GM18502 (cell line): ENCODE results near the gene PIK3R3.

ENCODE experiments used
- ATAC-seq: cut with Tn5 transposase; IDR thresholded peaks from one replicate; pipeline ENCODE4 v1.9.1; 2021; ENCODE audit warnings: mild to moderate bottlenecking; ENCODE audit not compliant: unreplicated experiment, poor library complexity

Gene PIK3R3

DNA sequence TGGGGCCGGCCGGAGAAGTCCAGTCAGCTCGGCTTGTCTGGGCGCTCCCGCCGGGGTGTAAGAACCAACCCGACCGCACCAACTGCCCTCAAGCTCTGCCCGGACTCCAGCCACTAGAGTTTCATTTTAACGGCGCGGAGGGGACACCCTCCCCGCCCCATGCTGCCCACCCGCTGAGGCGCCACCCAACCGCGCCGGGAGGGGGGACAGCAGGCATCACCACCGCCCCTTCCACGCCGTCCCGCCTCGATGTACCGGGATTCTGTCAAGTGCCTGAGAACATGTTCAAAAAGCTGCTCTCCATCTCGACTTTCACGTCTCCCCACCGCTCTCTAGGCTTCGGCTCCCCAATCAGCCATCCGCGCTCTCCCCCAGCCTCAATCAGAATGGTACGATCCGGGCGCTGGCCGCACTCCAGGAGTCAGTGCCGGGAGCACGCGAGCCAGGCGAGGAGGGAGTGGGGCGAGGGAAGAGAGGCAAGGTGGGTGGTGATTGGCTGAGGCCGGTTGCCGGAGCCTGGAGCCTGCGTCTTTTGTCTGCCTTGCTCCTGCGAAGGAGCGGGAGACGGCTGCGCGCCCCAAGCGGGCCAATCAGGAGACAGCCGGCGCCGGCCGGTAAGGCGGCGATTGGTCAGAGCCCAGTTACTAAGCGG, at the start of gene PIK3R3:
Gene PIK3R3, minus strand, starts transcription at position 101 of the 652 bp plus-strand sequence. CDS start 677 bp downstream, outside the sequence.
- peak; percentile 86 for ATAC-seq

DNA sequence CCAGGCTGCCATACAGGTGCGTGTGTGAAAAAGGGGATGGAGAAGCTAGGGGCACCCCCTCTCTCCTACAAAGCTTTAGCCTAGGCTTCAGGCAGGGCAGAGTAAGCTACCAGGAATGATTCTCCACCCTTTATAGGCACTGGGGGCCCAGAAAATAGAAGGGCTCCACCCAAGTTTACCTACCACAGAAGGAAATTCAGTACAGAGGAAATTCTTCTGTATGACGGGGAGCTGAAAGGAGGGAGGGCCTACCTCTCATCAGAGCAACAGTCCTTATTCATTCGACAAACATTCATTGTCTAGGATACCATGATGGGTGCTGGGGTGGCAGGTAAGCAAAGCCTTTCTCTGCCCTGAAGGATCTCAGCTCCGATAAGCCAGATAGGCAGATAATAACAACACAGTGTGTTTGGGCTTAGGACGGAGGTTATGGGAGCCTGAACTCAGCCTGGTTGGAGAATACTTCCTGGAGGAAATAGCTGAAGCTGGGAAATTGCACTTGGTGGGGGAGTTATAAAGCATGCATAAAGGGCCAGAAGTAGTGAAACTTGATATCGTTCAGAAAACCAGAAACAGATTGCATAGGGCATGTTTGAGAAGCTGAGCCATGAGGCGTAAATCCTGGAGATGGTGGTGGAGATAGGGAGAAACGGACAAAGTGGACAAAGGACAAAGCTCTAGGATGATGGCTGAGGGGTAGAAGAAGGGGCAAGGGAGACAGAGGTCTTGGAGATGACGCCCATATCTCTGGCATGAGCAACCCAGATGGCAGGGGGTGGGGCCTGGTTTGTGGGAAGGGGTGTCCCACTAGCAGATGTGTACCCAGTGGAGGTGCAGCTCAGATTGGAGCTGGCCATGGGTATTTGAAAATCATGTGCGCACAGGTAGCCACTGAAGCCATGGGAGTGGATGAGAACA, 49.2 kb upstream of the PIK3R3 start:
- ATAC-seq, result no peak

DNA sequence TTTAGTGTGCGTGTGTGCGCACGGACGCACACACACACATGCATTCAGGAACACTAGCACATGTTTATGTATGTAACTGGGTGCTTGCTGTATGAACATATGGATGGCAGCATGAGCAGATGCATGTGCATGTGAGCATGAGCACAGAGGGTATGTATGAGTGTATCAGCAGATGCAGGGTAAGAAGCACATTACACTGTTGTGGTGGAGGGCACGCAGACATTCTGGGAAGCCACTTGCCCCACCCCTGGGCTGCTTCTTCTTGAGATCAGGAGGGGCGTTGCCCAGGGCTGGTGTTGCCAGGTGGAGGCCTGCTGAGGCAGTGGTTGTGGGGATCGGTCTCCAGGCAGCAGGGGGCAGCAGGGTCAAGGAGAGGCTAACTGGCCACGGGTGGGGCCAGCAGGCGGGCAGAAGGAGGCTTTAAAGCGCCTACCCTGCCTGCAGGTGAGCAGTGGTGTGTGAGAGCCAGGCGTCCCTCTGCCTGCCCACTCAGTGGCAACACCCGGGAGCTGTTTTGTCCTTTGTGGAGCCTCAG, 47.7 kb upstream of the PIK3R3 start:
- no peak for ATAC-seq

DNA sequence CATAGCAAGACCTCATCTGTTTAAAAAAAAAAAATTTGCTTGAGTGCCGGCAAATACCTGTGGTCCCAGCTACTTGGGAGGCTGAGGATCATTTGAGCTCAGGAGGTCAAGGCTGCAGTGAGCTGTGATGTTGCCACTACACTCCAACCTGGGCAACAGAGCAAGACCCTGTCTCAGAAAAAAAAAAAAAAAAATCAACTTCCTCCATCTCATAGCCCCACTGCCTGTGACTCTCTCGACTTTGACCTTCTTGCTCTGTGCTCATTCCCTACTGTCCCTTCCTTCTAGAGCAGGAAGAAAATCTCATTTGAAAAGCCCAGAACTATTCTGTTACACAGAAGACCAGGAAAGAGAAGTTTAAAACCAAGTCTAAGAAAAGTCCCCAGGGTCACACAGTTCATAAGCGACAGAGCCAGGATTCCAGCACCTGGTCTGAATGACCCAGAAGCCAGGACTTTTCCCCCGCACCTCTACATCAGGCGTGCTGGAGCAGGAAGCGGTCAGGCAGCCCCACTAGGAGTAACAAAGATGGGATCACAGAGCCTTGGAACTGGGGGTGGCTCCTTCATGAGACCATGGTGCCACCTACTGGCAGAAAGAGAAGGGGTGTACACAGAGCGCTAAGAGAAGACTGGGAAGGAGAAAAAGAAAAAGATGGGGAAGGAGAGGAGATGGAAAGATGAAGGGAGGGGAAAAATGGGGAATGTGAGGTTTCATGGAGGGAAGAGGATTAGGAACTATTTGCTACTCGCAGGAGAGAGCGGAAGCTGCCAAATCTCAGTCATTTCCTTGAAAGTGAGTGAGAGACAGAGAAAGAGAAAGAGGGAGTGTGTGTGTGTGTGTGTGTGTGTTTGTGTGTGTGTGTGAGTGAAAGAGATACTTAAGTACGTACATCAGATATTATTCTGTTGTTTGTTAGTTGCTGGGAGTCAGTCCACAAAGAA, 47.0 kb upstream of the PIK3R3 start:
- peak; percentile 53 for ATAC-seq

- no peak for ATAC-seq
Measured at GRCh38 chr1:46176211-46176865, 43.9 kb upstream of the PIK3R3 start, which contains the start of gene P3R3URF. Gene P3R3URF, minus strand, starts transcription at chr1:46176488. Its CDS starts 17 bp downstream, at chr1:46176471.

- no peak for ATAC-seq
Measured at GRCh38 chr1:46175243-46175642, 42.8 kb upstream of the PIK3R3 start.

- no peak for ATAC-seq
Measured at GRCh38 chr1:46174448-46175231, 42.2 kb upstream of the PIK3R3 start, which contains the start of gene TSPAN1. Gene TSPAN1, plus strand, starts transcription at chr1:46175087. Its CDS starts 6,021 bp downstream, at chr1:46181108.

DNA sequence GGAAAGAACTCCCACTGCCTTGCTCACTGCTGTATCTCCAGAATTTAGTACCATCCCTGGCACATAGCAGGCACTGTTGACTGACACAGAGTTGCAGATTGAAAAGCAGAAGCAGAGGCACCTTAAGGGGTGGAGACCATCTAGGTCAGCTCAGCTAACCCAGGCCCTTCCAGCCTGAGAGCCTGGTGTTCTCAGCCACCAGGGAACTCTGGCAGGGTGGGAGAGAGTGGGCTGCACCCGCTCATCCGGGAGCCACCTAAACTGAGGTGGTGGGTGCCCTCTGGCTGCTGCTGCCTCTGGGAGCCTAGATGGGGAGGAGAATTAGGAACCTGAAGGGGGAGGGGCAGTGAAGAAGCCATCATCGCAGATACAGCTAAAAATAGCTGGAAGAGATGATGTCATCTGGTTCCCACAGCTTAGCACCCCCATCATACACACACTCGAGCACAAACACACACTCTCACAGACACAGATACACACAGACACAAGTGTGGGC, 41.0 kb upstream of the PIK3R3 start:
- no peak for ATAC-seq

GRCh38 chr1:46172321-46172720, 39.9 kb upstream of the PIK3R3 start:
- ATAC-seq, result no peak

GRCh38 chr1:46171871-46172270, 39.4 kb upstream of the PIK3R3 start:
- ATAC-seq, result no peak

- ATAC-seq, result no peak
Measured at GRCh38 chr1:46171351-46171750, 38.9 kb upstream of the PIK3R3 start.

DNA sequence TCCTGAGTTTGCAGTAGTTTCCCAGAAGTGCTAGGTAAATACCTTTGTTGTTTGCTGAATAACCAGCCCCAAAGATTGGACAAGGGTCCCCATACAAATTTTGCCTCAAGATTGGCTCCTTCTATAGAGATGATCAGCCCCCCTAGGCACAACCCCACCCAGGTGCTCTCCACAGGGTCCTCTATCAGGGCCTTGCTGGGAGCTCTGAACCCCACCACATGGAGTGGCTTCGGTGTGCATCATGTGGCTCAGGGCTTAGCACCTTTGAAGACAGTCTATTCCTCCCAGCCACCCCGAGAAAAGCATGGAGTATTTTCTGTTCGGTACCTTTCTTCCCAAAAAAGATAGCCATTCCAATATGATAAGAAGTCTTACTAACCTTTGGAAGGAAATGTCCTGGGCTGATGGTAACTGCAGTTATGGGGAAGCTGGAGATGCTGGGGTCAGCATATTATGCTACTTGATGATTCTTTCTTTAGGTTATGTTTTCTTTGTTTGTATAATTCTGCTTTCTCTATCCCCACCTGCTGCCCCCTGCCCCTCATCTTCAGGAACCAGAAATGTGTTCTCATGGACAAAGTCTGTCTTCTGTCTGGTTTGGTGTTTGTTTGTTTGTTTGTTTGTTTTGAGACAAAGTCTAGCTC, 37.5 kb upstream of the PIK3R3 start:
- no peak for ATAC-seq

- no peak for ATAC-seq
Measured at GRCh38 chr1:46168477-46168876, 36.0 kb upstream of the PIK3R3 start.

GRCh38 chr1:46166521-46167462, 34.4 kb upstream of the PIK3R3 start:
- ATAC-seq, result no peak

DNA sequence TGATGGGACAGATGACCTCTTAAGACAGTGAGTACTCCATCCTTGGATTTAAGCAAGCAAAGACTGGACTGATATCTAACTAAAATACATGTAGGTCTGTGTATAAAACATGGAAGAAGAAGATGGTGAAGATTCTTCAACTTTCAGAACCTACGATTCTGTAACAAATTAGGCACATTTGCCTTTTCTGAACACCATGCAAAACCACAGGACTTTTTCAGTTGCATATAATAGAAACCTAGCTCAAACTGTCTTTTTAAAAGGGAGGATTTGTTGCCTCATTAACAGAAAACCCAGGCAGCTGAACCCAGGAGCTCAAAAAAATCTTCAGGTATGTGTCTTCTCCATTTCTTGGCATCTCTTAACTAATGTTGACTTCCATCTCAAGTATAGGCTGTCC, 27.8 kb upstream of the PIK3R3 start:
- ATAC-seq, result no peak

DNA sequence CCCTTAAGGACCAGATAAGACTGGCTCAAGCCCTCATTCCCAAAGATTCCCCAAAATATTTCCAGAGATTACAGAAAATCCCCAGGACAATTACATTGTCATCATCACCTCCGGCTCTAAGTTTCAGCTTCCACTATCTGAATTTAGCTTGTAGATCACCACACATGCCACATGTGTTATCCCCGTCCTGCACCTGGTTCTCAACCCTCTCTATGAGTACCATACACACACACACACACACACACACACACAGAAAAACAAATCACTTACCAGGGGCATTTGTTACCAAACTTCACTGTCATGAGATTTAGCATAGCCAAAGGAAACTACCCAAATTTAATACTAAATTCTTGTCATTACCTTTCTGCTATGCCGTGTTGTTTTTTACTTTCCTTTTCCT, 27.1 kb upstream of the PIK3R3 start:
- ATAC-seq, result peak; percentile 39
